ENCODE results near the gene CBARP. TPM values are rescaled to one million over a fixed set of nuclear protein-coding genes. Genes with fewer than 3 reads are reported as not detected.

The CBARP gene
- total and polyA plus RNA-seq, 9 of the 15 experiments (the other 6 are each of a cell fraction or from before 2014, with no cell fraction given) = 0.03 to 8.9 (median 1.2) TPM; not detected in 1

- TF ChIP-seq JUN (IDR thresholded peaks at IDR 0.05; ENCODE audit: borderline replicate concordance, low read depth, low read length) (peak; percentile 20; the same call in 1 of the 2 replicates), JUN (CRISPR knock-in tag; IDR thresholded peaks at IDR 0.05; ENCODE audit: borderline replicate concordance) (no peak), ZNF764 (CRISPR knock-in tag; IDR thresholded peaks at IDR 0.05; ENCODE audit: low read depth) (no peak), ATF3 (IDR thresholded peaks at IDR 0.05) (no peak), ATF3 (CRISPR knock-in tag; conservative IDR thresholded peaks at IDR 0.05) (no peak; the same call in 1 of the 2 replicates), XRCC5 (IDR thresholded peaks at IDR 0.05; ENCODE audit: low read depth, low read length) (no peak), TCF15 (CRISPR knock-in tag; IDR thresholded peaks at IDR 0.05) (no peak), CTBP1 (IDR thresholded peaks at IDR 0.05; ENCODE audit: borderline replicate concordance) (peak; percentile 14; the same call in 1 of the 2 replicates), SMARCA5 (IDR thresholded peaks at IDR 0.05) (no peak), TCFL5 (CRISPR knock-in tag; conservative IDR thresholded peaks at IDR 0.05) (no peak), POLR2A (conservative IDR thresholded peaks at IDR 0.05) (peak; percentile 78), BRD4 (IDR thresholded peaks at IDR 0.05) (no peak; the same call in 1 of the 2 replicates), ZNF282 (CRISPR knock-in tag; IDR thresholded peaks at IDR 0.05) (0 out of 2 replicates have a peak, but pooled peaks have one; percentile 76), ZNF717 (CRISPR knock-in tag; IDR thresholded peaks at IDR 0.05) (no peak), ZNF347 (CRISPR knock-in tag; IDR thresholded peaks at IDR 0.05; ENCODE audit: low read depth) (no peak), CBX3 (IDR thresholded peaks at IDR 0.05; ENCODE audit: borderline replicate concordance in 1 of 2, low read length in 2 of 2) (no peak), FUS (optimal IDR thresholded peaks at IDR 0.05; ENCODE audit: low read depth, low read length) (peak; percentile 79), PCBP2 (IDR thresholded peaks at IDR 0.05; ENCODE audit: low read depth, low read length, poor library complexity, severe bottlenecking) (no peak), KLF6 (CRISPR knock-in tag; IDR thresholded peaks at IDR 0.05; ENCODE audit: borderline replicate concordance) (no peak), ERF (CRISPR knock-in tag; IDR thresholded peaks at IDR 0.05) (peak; percentile 95), MTA2 (IDR thresholded peaks at IDR 0.05; ENCODE audit: low read depth) (no peak), ZC3H11A (IDR thresholded peaks at IDR 0.05; ENCODE audit: low read depth, low read length) (peak; percentile 98), GATAD2B (IDR thresholded peaks at IDR 0.05; ENCODE audit: borderline replicate concordance) (peak; percentile 98), ETS2 (tag; IDR thresholded peaks at IDR 0.05; ENCODE audit: borderline replicate concordance, poor library complexity, severe bottlenecking) (peak; percentile 35), ZEB2 (IDR thresholded peaks at IDR 0.05) (no peak), MAFG (tag; conservative IDR thresholded peaks at IDR 0.05) (no peak), ZBTB49 (CRISPR knock-in tag; IDR thresholded peaks at IDR 0.05; ENCODE audit: borderline replicate concordance) (no peak), SREBF1 (IDR thresholded peaks at IDR 0.05; ENCODE audit: borderline replicate concordance, low read depth, low read length) (0 out of 2 replicates have a peak, but pooled peaks have one; percentile 4)
Measured at GRCh38 chr19:1269478-1270212, 31.8 kb upstream of the CBARP start (continued).

Data from K562 (cell line).